Fibroblast of villous mesenchyme (primary cell): ENCODE data around the gene ARF6. TPM values are rescaled to one million over a fixed set of nuclear protein-coding genes. Genes with fewer than 3 reads are reported as not detected.
"Not testable (repeated sequence)": the region's sequence is repeated elsewhere in the genome, so short reads cannot be mapped to it uniquely, and the experiment has no call there.

Source experiments
- DNase-seq: peaks from one replicate; pipeline ENCODE4 v3.0.0-alpha.2; 2010; ENCODE audit warnings: low read depth
- H3K4me3 ChIP-seq: 2 replicates; pipeline ENCODE4 v1.5.1; 2011; ENCODE audit warnings: low read depth, mild to moderate bottlenecking, low read length
- CTCF ChIP-seq: IDR thresholded peaks from 2 replicates; pipeline ENCODE4 v1.5.1; 2012; ENCODE audit warnings: low read depth, mild to moderate bottlenecking, low read length; ENCODE audit not compliant: insufficient read depth
- total RNA-seq: library from RNA; depleted of rRNA; stranded (reverse); fragments of >200 nt; gene quantifications from 2 replicates; pipeline ENCODE4 v1.2.3, GENCODE V29; 2012

The ARF6 gene
- total RNA-seq, 1 donor, result 111 TPM

- no peak overlapping the region for H3K4me3 ChIP-seq
- no peak for DNase-seq
- TF ChIP-seq CTCF, result no peak
Measured at GRCh38 chr14:49897965-49898364, 5.1 kb downstream of the ARF6 start.

- no peak for DNase-seq
- TF ChIP-seq CTCF, result no peak
- H3K4me3 ChIP-seq, result no peak overlapping the region
Measured at GRCh38 chr14:49898485-49898884, 5.6 kb downstream of the ARF6 start.

DNA sequence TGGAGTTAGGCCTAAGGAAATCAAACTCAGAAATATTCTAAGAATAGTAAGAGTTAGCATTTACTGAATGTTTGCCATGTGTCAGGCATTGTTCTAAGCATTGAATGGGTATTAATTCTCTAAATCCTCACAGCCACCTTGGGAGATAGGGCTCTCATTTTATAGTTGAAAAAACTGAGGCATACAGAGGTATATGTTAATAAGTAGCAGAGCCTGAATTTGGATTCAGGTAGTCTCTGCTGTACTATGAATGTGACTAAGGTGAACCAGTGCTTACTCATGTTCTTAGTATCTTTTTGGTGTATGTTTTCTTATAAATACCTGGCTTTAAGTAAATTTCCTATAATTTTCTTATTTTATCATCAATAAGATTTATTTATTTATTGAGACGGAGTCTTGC lies 8.1 kb downstream of the ARF6 start:
- H3K4me3 ChIP-seq, result no peak overlapping the region
- TF ChIP-seq CTCF, result no peak
- no peak for DNase-seq

DNA sequence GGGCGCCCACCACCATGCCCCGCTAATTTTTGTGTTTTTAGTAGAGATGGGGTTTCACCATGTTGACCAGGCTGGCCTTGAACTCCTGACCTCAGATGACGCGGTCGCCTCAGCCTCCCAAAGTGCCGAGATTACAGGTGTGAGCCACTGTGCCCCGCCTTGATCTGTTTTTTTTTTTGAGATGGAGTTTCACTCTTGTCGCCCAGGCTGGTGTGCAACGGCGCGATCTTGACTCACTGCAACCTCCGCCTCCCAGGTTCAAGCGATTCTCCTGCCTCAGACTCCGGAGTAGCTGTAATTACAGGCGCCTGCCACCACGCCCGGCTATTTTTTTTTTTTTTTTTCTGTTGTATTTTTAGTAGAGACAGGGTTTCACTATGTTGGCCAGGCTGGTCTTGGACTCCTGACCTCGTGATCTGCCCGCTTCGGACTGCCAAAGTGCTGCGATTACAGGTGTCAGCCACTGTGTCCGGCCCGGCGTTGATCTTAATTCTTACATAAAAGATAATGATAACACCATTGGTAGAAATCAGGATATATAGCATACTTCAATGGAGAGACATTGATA lies 9.9 kb downstream of the ARF6 start:
- DNase-seq, H3K4me3 ChIP-seq: not testable (repeated sequence)

DNA sequence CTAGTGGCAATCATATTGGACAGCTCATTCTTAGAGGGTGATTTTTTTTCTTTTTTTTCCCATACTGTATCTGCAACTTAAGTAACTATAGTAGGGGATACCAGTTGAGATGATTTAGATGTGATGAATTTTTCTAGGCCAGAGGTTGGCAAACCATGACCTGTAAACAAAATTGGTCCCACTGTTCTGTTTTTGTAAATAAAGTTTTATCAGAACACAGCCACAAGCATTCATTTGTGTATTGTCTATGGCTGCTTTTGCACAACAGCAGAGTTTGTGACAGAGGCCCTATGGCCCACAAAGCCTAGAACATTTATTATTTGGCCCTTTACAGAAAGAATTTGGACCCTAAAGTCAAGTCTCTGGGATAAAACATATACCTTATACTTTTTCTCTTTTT lies 11.4 kb downstream of the ARF6 start:
- H3K4me3 ChIP-seq, result no peak overlapping the region
- TF ChIP-seq CTCF, result no peak
- DNase-seq, result no peak

DNA sequence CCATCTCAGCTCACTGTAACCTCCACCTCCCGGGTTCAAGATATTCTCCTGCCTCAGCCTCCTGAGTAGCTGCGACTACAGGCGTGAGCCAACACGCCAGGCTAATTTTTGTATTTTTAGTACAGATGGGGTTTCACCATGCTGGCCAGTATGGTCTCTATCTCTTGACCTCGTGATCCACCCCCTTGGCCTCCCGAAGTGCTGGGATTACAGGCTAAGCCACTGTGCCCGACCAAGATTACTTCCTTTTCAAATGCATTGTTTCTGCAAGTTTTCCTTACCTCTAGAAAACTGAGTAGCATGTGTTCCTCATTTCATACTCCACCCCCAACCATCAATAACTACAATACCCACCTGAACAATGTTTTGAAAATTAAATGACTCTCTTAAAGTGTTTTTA lies 13.1 kb downstream of the ARF6 start:
- no peak for DNase-seq
- no peak overlapping the region for H3K4me3 ChIP-seq
- no peak for TF ChIP-seq CTCF

DNA sequence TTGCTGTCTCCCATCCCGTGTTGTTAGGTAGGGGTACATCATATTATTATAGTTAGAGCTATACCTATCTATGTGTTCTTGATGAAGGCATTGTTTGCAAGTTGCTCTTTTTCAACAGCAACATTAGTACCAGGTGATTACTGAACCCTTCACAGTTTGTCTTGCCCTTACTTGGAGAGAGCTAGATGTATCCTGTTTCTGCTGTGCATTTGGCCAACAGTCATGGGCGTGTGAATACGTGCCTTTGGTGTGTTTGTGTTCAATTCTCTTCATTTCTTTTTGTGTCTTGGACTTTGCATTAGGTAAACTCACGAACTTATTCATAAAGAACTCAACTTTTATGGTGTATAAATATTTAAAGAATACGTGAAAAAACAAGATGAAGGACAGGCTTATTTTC lies 14.3 kb downstream of the ARF6 start:
- DNase-seq, result no peak
- no peak for TF ChIP-seq CTCF
- H3K4me3 ChIP-seq, result no peak overlapping the region
